ENCODE results near the gene SLC9A9.

The SLC9A9 gene

DNA sequence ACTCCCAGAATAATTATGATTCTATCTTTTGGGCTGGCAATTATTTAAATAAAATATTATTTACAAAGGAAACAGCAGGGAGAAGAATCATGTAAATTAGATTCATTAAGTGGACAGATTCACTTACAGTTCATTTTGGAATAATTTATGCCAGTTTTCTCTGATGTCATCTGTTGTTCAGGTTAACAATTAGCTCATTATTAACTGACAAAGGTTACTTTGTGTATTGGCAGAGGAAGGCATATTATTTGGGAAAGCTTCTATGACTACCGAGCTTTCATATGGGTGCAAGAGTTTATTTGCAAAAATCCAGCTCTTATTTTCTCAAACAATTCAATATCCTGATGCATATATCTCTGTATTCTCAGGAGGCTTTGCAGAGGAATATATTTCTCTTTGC, 504.3 kb downstream of the SLC9A9 start:
- no peak overlapping the region for H3K23ac ChIP-seq (ENCODE audit: low read length)
- H2AK5ac ChIP-seq (ENCODE audit: low read length): no peak overlapping the region
- no peak for DNase-seq
- H3K79me1 ChIP-seq (ENCODE audit: low read length): no peaks in the 10 kb centered on the region
- no peak overlapping the region for H3K27ac ChIP-seq (ENCODE audit: low read depth, low read length)
- no peak overlapping the region for H3K18ac ChIP-seq (ENCODE audit: low read length)
- no peak overlapping the region for H2AFZ ChIP-seq (ENCODE audit: insufficient read depth, low read length, poor library complexity)
- no peak overlapping the region for H2BK120ac ChIP-seq (ENCODE audit: insufficient read depth, low read length, poor library complexity)
- H3K9ac ChIP-seq (ENCODE audit: low read length): no peak overlapping the region
- H3K79me2 ChIP-seq (ENCODE audit: control insufficient read depth, insufficient read depth, low read length, poor library complexity): no peaks in the 10 kb centered on the region
- H3K4me3 ChIP-seq (ENCODE audit: low read depth, low read length): no peak overlapping the region
- no peaks in the 10 kb centered on the region for H3K9me3 ChIP-seq (ENCODE audit: insufficient read depth, low read depth, low read length)
- H3K14ac ChIP-seq (ENCODE audit: low read length): no peak overlapping the region
- H2BK12ac ChIP-seq (ENCODE audit: low read length): no peak overlapping the region
- no peak overlapping the region for H3K4me2 ChIP-seq (ENCODE audit: low read length)
- H2BK5ac ChIP-seq (ENCODE audit: low read depth, low read length, poor library complexity): no peak overlapping the region
- no peaks in the 10 kb centered on the region for H3K4me1 ChIP-seq (ENCODE audit: control insufficient read depth in 1 of 2, insufficient read depth in 2 of 2, low read length in 2 of 2)
- no peaks in the 10 kb centered on the region for H3K36me3 ChIP-seq (ENCODE audit: control insufficient read depth in 1 of 2, insufficient read depth in 2 of 2, low read length in 2 of 2)
- no peak overlapping the region for H4K91ac ChIP-seq (ENCODE audit: low read depth, low read length)
- no peak overlapping the region for H4K8ac ChIP-seq (ENCODE audit: low read depth, low read length)
- H3K4ac ChIP-seq (ENCODE audit: low read depth, low read length): no peak overlapping the region
- no peak overlapping the region for H4K12ac ChIP-seq (ENCODE audit: low read depth, low read length)
- no CpG with 5 or more reads among the region's 1 CpG for WGBS (ENCODE audit: extremely low coverage, insufficient coverage, insufficient read length)
- no peaks in the 10 kb centered on the region for H3K27me3 ChIP-seq (ENCODE audit: insufficient read depth, low read length)

GRCh38 chr3:143343031-143343430, 505.2 kb downstream of the SLC9A9 start:
- Histone ChIP-seq H4K8ac (ENCODE audit: low read depth, low read length) (no peak overlapping the region), H3K18ac (ENCODE audit: low read length) (no peak overlapping the region), H3K23ac (ENCODE audit: low read length) (no peak overlapping the region), H2BK120ac (ENCODE audit: insufficient read depth, low read length, poor library complexity) (no peak overlapping the region), H2BK5ac (ENCODE audit: low read depth, low read length, poor library complexity) (no peak overlapping the region), H2AFZ (ENCODE audit: insufficient read depth, low read length, poor library complexity) (no peak overlapping the region), H2BK12ac (ENCODE audit: low read length) (no peak overlapping the region), H2AK5ac (ENCODE audit: low read length) (no peak overlapping the region), H3K4me3 (ENCODE audit: low read depth, low read length) (no peak overlapping the region), H3K4me2 (ENCODE audit: low read length) (no peak overlapping the region), H4K12ac (ENCODE audit: low read depth, low read length) (no peak overlapping the region), H3K79me2 (ENCODE audit: control insufficient read depth, insufficient read depth, low read length, poor library complexity) (no peaks in the 10 kb centered on the region), H3K9ac (ENCODE audit: low read length) (no peak overlapping the region), H3K79me1 (ENCODE audit: low read length) (no peaks in the 10 kb centered on the region), H3K4ac (ENCODE audit: low read depth, low read length) (no peak overlapping the region), H3K27me3 (ENCODE audit: insufficient read depth, low read length) (no peaks in the 10 kb centered on the region), H4K91ac (ENCODE audit: low read depth, low read length) (no peak overlapping the region), H3K27ac (ENCODE audit: low read depth, low read length) (no peak overlapping the region), H3K9me3 (ENCODE audit: insufficient read depth, low read depth, low read length) (no peaks in the 10 kb centered on the region), H3K14ac (ENCODE audit: low read length) (no peak overlapping the region), H3K4me1 (ENCODE audit: control insufficient read depth in 1 of 2, insufficient read depth in 2 of 2, low read length in 2 of 2) (no peaks in the 10 kb centered on the region), H3K36me3 (ENCODE audit: control insufficient read depth in 1 of 2, insufficient read depth in 2 of 2, low read length in 2 of 2) (no peaks in the 10 kb centered on the region)
- DNase-seq: no peak
- no CpG with 5 or more reads among the region's 1 CpG for WGBS (ENCODE audit: extremely low coverage, insufficient coverage, insufficient read length)

DNA sequence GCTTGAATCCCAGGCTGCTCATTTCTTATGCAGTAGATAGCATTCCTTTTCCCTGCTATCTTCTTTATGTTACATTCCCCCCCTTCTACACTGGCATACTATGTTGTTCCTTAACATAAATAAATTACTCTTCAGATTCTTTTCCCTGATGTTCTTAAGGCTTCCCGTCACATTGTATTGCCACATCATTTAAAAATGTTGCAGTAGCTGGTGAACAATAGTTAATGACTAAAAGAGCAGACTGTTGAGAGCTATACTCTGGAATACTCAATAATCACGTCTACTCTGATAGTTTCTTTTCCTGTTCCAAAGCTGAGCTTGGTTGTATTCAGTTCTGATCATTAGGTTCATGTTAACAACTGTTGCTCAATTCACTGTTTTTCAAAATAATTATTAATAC, 508.8 kb downstream of the SLC9A9 start:
- Histone ChIP-seq H3K4me2 (ENCODE audit: low read length) (no peak overlapping the region), H3K27ac (ENCODE audit: low read depth, low read length) (no peak overlapping the region), H3K23ac (ENCODE audit: low read length) (no peak overlapping the region), H3K27me3 (ENCODE audit: insufficient read depth, low read length) (no peaks in the 10 kb centered on the region), H2AFZ (ENCODE audit: insufficient read depth, low read length, poor library complexity) (no peak overlapping the region), H2BK5ac (ENCODE audit: low read depth, low read length, poor library complexity) (no peak overlapping the region), H4K91ac (ENCODE audit: low read depth, low read length) (no peak overlapping the region), H3K79me2 (ENCODE audit: control insufficient read depth, insufficient read depth, low read length, poor library complexity) (no peaks in the 10 kb centered on the region), H2BK120ac (ENCODE audit: insufficient read depth, low read length, poor library complexity) (no peak overlapping the region), H3K14ac (ENCODE audit: low read length) (no peak overlapping the region), H3K79me1 (ENCODE audit: low read length) (no peaks in the 10 kb centered on the region), H3K4me3 (ENCODE audit: low read depth, low read length) (no peak overlapping the region), H3K18ac (ENCODE audit: low read length) (no peak overlapping the region), H3K9ac (ENCODE audit: low read length) (no peak overlapping the region), H4K12ac (ENCODE audit: low read depth, low read length) (no peak overlapping the region), H3K4ac (ENCODE audit: low read depth, low read length) (no peak overlapping the region), H2AK5ac (ENCODE audit: low read length) (no peak overlapping the region), H3K4me1 (ENCODE audit: control insufficient read depth in 1 of 2, insufficient read depth in 2 of 2, low read length in 2 of 2) (no peaks in the 10 kb centered on the region), H3K36me3 (ENCODE audit: control insufficient read depth in 1 of 2, insufficient read depth in 2 of 2, low read length in 2 of 2) (no peaks in the 10 kb centered on the region), H3K9me3 (ENCODE audit: insufficient read depth, low read depth, low read length) (no peaks in the 10 kb centered on the region), H4K8ac (ENCODE audit: low read depth, low read length) (no peak overlapping the region), H2BK12ac (ENCODE audit: low read length) (no peak overlapping the region)
- DNase-seq: no peak
- no CpG with 5 or more reads among the region's 2 CpGs for WGBS (ENCODE audit: extremely low coverage, insufficient coverage, insufficient read length)

- Histone ChIP-seq H3K14ac (ENCODE audit: low read length) (no peak overlapping the region), H4K12ac (ENCODE audit: low read depth, low read length) (no peak overlapping the region), H3K18ac (ENCODE audit: low read length) (no peak overlapping the region), H3K4me3 (ENCODE audit: low read depth, low read length) (no peak overlapping the region), H2BK5ac (ENCODE audit: low read depth, low read length, poor library complexity) (no peak overlapping the region), H3K4me2 (ENCODE audit: low read length) (no peak overlapping the region), H3K4me1 (ENCODE audit: control insufficient read depth in 1 of 2, insufficient read depth in 2 of 2, low read length in 2 of 2) (no peaks in the 10 kb centered on the region), H2BK12ac (ENCODE audit: low read length) (no peak overlapping the region), H2AFZ (ENCODE audit: insufficient read depth, low read length, poor library complexity) (no peak overlapping the region), H3K79me2 (ENCODE audit: control insufficient read depth, insufficient read depth, low read length, poor library complexity) (no peaks in the 10 kb centered on the region), H4K91ac (ENCODE audit: low read depth, low read length) (no peak overlapping the region), H3K23ac (ENCODE audit: low read length) (no peak overlapping the region), H3K4ac (ENCODE audit: low read depth, low read length) (no peak overlapping the region), H3K27me3 (ENCODE audit: insufficient read depth, low read length) (no peaks in the 10 kb centered on the region), H3K79me1 (ENCODE audit: low read length) (no peaks in the 10 kb centered on the region), H3K27ac (ENCODE audit: low read depth, low read length) (no peak overlapping the region), H3K9ac (ENCODE audit: low read length) (no peak overlapping the region), H4K8ac (ENCODE audit: low read depth, low read length) (no peak overlapping the region), H3K36me3 (ENCODE audit: control insufficient read depth in 1 of 2, insufficient read depth in 2 of 2, low read length in 2 of 2) (no peaks in the 10 kb centered on the region), H2BK120ac (ENCODE audit: insufficient read depth, low read length, poor library complexity) (no peak overlapping the region), H3K9me3 (ENCODE audit: insufficient read depth, low read depth, low read length) (no peaks in the 10 kb centered on the region), H2AK5ac (ENCODE audit: low read length) (no peak overlapping the region)
- no peak for DNase-seq
- WGBS (ENCODE audit: extremely low coverage, insufficient coverage, insufficient read length): no CpG with 5 or more reads among the region's 2 CpGs
These were observed 510.9 kb downstream of the SLC9A9 start for GRCh38 chr3:143337387-143337786.
